ENCODE measurements around the gene CHSY3.

- TF ChIP-seq CTCF (IDR thresholded peaks at IDR 0.05; ENCODE audit: low read depth, low read length) (no peak), POLR2A (IDR thresholded peaks at IDR 0.05; ENCODE audit: extremely low read depth, insufficient read length) (no peak), MYC (IDR thresholded peaks at IDR 0.05; ENCODE audit: low read depth, low read length) (no peak)
- TF ChIP-seq, protein P1, sequence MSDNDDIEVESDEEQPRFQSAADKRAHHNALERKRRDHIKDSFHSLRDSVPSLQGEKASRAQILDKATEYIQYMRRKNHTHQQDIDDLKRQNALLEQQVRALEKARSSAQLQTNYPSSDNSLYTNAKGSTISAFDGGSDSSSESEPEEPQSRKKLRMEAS (IDR thresholded peaks at IDR 0.05; ENCODE audit: low read depth, low read length), result no peak
Observed at GRCh38 chr5:130021876-130022275, 117.6 kb downstream of the CHSY3 start.

Data from NB4 (cell line).